GM18517 (cell line): ENCODE measurements around the gene ADAMTSL1.

Experiments
- ATAC-seq: cut with Tn5 transposase; IDR thresholded peaks from one replicate; pipeline ENCODE4 v1.9.1; 2021; ENCODE audit warnings: mild to moderate bottlenecking, moderate library complexity; ENCODE audit not compliant: unreplicated experiment

The ADAMTSL1 gene

GRCh38 chr9:18495065-18495464 lies 21.1 kb downstream of the ADAMTSL1 start:
- ATAC-seq = no peak

GRCh38 chr9:18496256-18497000 lies 22.5 kb downstream of the ADAMTSL1 start:
- no peak for ATAC-seq

- ATAC-seq = no peak
These were observed 25.1 kb downstream of the ADAMTSL1 start for GRCh38 chr9:18499062-18499461.

- no peak for ATAC-seq
These were observed 26.0 kb downstream of the ADAMTSL1 start for GRCh38 chr9:18499980-18500379.

- no peak for ATAC-seq
These were observed 26.5 kb downstream of the ADAMTSL1 start for GRCh38 chr9:18500451-18500850.

- ATAC-seq = no peak
These were observed 28.0 kb downstream of the ADAMTSL1 start for GRCh38 chr9:18501949-18502348.

GRCh38 chr9:18502546-18502945 lies 28.6 kb downstream of the ADAMTSL1 start:
- no peak for ATAC-seq

- no peak for ATAC-seq
These were observed 30.8 kb downstream of the ADAMTSL1 start for GRCh38 chr9:18504707-18505106.

GRCh38 chr9:18507151-18507550 lies 33.2 kb downstream of the ADAMTSL1 start:
- ATAC-seq = no peak

- ATAC-seq = no peak
These were observed 42.6 kb downstream of the ADAMTSL1 start for GRCh38 chr9:18516514-18516913.

- no peak for ATAC-seq
These were observed 43.0 kb downstream of the ADAMTSL1 start for GRCh38 chr9:18516965-18517364.

- no peak for ATAC-seq
These were observed 46.6 kb downstream of the ADAMTSL1 start for GRCh38 chr9:18520416-18521047.

GRCh38 chr9:18526685-18527084 lies 52.7 kb downstream of the ADAMTSL1 start:
- no peak for ATAC-seq

- no peak for ATAC-seq
These were observed 57.4 kb downstream of the ADAMTSL1 start for GRCh38 chr9:18531136-18532065.

GRCh38 chr9:18534611-18535010 lies 60.7 kb downstream of the ADAMTSL1 start:
- ATAC-seq = no peak

GRCh38 chr9:18536554-18536953 lies 62.6 kb downstream of the ADAMTSL1 start:
- no peak for ATAC-seq

GRCh38 chr9:18539203-18539693 lies 65.3 kb downstream of the ADAMTSL1 start:
- ATAC-seq = no peak

- no peak for ATAC-seq
These were observed 69.0 kb downstream of the ADAMTSL1 start for GRCh38 chr9:18542837-18543405.

- ATAC-seq = no peak
These were observed 69.6 kb downstream of the ADAMTSL1 start for GRCh38 chr9:18543406-18544192.

- ATAC-seq = no peak
These were observed 70.5 kb downstream of the ADAMTSL1 start for GRCh38 chr9:18544456-18544855.
